ENCODE measurements around the gene NCK1. TPM values are rescaled to one million over a fixed set of nuclear protein-coding genes. Genes with fewer than 3 reads are reported as not detected.

Gene NCK1
- total RNA-seq, 2 experiments from 2014 or later = 29.3 to 38.4 TPM

GRCh38 chr3:136932978-136933772 is 71.2 kb downstream of the NCK1 start:
- POLR2A ChIA-PET = interaction anchor here (0.5 kb wide), 1 partner anchor 213 kb away, joined by 4 read pairs; no protein-coding TSS in a partner anchor

GRCh38 chr3:136937175-136937574 is 75.2 kb downstream of the NCK1 start:
- POLR2A ChIA-PET = no interaction called here
- CTCF ChIA-PET = no interaction called here

More at GRCh38 chr3:136932978-136933772, 71.2 kb downstream of the NCK1 start:
- CTCF ChIA-PET = no interaction called here

GRCh38 chr3:136937851-136938250 is 75.8 kb downstream of the NCK1 start:
- ChIA-PET POLR2A (no interaction called here), CTCF (no interaction called here)

- POLR2A ChIA-PET = no interaction called here
- CTCF ChIA-PET = interaction anchor here (0.8 kb wide), 1 partner anchor 23 kb away, joined by 3 read pairs; no protein-coding TSS in a partner anchor
These were observed 76.3 kb downstream of the NCK1 start for GRCh38 chr3:136938334-136938733.

GRCh38 chr3:136939489-136939888 is 77.5 kb downstream of the NCK1 start:
- POLR2A ChIA-PET = interaction anchor here (0.5 kb wide), 1 partner anchor 75 kb away, joined by 5 read pairs; no protein-coding TSS in a partner anchor
- CTCF ChIA-PET = no interaction called here

- CTCF ChIA-PET = no interaction called here
- POLR2A ChIA-PET = interaction anchor here (0.6 kb wide), 1 partner anchor 75 kb away, joined by 5 read pairs; no protein-coding TSS in a partner anchor
These were observed 80.8 kb downstream of the NCK1 start for GRCh38 chr3:136942803-136943202.

GRCh38 chr3:136943436-136943835 is 81.4 kb downstream of the NCK1 start:
- ChIA-PET CTCF (no interaction called here), POLR2A (no interaction called here)

GRCh38 chr3:136946978-136947377 is 85.0 kb downstream of the NCK1 start:
- ChIA-PET POLR2A (no interaction called here), CTCF (no interaction called here)

GRCh38 chr3:136947477-136947876 is 85.5 kb downstream of the NCK1 start:
- ChIA-PET POLR2A (no interaction called here), CTCF (interaction anchor here (1.2 kb wide), 1 partner anchor 14 kb away, joined by 3 read pairs; no protein-coding TSS in a partner anchor)

- POLR2A ChIA-PET = no interaction called here
- CTCF ChIA-PET = no interaction called here
These were observed 87.1 kb downstream of the NCK1 start for GRCh38 chr3:136949146-136949545.

GRCh38 chr3:136949708-136950107 is 87.7 kb downstream of the NCK1 start:
- ChIA-PET POLR2A (no interaction called here), CTCF (no interaction called here)

- POLR2A ChIA-PET = no interaction called here
These were observed 88.6 kb downstream of the NCK1 start for GRCh38 chr3:136950623-136951022.

GRCh38 chr3:136952292-136952691 is 90.3 kb downstream of the NCK1 start:
- ChIA-PET CTCF (no interaction called here), POLR2A (no interaction called here)

More at GRCh38 chr3:136950623-136951022, 88.6 kb downstream of the NCK1 start:
- CTCF ChIA-PET = no interaction called here

- POLR2A ChIA-PET = no interaction called here
- CTCF ChIA-PET = interaction anchor here (0.7 kb wide), 1 partner anchor 28 kb away, joined by 4 read pairs; no protein-coding TSS in a partner anchor
These were observed 92.2 kb downstream of the NCK1 start for GRCh38 chr3:136954251-136954650.

GRCh38 chr3:136954980-136955780 is 93.2 kb downstream of the NCK1 start:
- POLR2A ChIA-PET = no interaction called here

GRCh38 chr3:136955813-136956212 is 93.8 kb downstream of the NCK1 start:
- POLR2A ChIA-PET = no interaction called here
- CTCF ChIA-PET = no interaction called here

More at GRCh38 chr3:136954980-136955780, 93.2 kb downstream of the NCK1 start:
- CTCF ChIA-PET = no interaction called here

GRCh38 chr3:136956971-136957370 is 95.0 kb downstream of the NCK1 start:
- POLR2A ChIA-PET = no interaction called here
- CTCF ChIA-PET = no interaction called here

- ChIA-PET POLR2A (no interaction called here), CTCF (no interaction called here)
These were observed 95.8 kb downstream of the NCK1 start, which contains the start of gene IL20RB for GRCh38 chr3:136957751-136958288. Gene IL20RB, plus strand, starts transcription at chr3:136957983. Its CDS starts 131 bp downstream, at chr3:136958114.

GRCh38 chr3:136958939-136959338 is 96.9 kb downstream of the NCK1 start:
- CTCF ChIA-PET = interaction anchor here (1.2 kb wide), 1 partner anchor 97 kb away, joined by 3 read pairs; the partner anchor contains the start of gene NCK1
- POLR2A ChIA-PET = no interaction called here

- POLR2A ChIA-PET = no interaction called here
- CTCF ChIA-PET = interaction anchor here (1.2 kb wide), 1 partner anchor 98 kb away, joined by 3 read pairs; the partner anchor contains the start of gene NCK1
These were observed 97.6 kb downstream of the NCK1 start for GRCh38 chr3:136959599-136959998.

Data from activated CD8-positive, alpha-beta memory T cell treated with anti-CD3 and anti-CD28 coated beads for 36 hours (primary cell).